ENCODE data around the gene PRSS38.

Gene PRSS38

DNA sequence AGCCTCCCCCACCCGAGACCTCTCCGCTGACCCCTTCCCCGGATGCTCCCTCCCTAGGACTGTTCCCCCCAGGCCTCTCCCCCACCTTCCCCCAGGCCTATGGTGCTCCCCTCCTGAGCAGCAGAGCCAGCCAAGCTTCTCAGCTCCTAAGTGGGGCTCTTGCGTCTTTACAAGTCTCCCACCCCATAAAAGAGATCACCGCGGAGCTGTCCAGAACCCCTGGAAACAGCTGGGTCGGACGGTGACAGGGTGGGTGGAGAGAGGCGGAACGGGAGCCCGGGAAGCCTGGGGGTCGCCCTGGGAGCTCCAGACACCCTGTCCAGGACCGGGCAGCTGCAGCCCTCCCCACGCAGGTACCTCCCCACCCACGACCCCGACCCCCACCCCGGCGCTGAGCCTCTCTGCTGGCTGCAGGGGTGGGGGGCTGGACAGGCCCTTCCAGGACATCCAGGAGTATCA, 71.1 kb downstream of the PRSS38 start:
- DNase-seq (ENCODE audit: low read depth): no peak
- TF ChIP-seq CTCF (IDR thresholded peaks at IDR 0.05; ENCODE audit: low read depth, low read length, missing control alignments): no peak
- H3K4me3 ChIP-seq (ENCODE audit: low read depth, low read length): no peak overlapping the region

GRCh38 chr1:227886993-227887696, 71.7 kb downstream of the PRSS38 start:
- no peak for DNase-seq (ENCODE audit: low read depth)
- TF ChIP-seq CTCF (IDR thresholded peaks at IDR 0.05; ENCODE audit: low read depth, low read length, missing control alignments): no peak
- H3K4me3 ChIP-seq (ENCODE audit: low read depth, low read length): no peak overlapping the region

DNA sequence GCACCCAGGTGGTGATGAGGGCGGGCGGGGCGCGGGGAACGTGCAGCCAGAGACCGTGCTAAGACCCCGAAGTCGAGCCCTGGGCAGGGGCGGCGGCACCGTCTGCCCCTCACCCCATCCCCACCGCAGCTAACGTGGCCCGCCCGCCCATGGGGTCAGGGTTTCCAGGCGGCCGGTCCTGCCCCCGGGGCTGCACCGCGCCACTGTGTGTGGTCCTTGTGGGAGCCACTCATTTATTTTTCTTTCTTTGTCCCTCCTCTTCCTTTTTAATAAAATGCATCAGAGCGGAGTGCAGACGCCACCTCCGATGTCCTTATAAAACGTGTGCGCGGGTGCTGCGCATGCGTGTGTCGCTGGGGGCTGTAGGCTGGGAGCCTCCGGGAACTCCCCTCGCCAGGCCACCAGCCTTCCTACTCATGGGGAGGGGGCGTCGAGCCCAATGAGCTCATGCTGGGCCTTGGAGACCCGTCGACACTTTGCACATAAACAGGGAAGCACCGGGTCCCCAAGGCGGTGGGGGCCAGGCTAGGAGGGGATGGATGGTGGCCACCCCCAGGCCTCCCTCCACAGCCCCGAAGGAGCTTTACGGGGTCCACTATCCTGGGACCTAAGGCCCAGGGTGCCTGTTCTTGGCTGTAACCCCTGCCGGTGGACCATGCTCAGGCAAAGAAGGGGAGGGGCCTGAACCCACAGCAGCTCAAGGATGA, 72.4 kb downstream of the PRSS38 start:
- no peak for TF ChIP-seq CTCF (IDR thresholded peaks at IDR 0.05; ENCODE audit: low read depth, low read length, missing control alignments)
- no peak overlapping the region for H3K4me3 ChIP-seq (ENCODE audit: low read depth, low read length)
- DNase-seq (ENCODE audit: low read depth): no peak

GRCh38 chr1:227888404-227889046, 73.0 kb downstream of the PRSS38 start:
- no peak overlapping the region for H3K4me3 ChIP-seq (ENCODE audit: low read depth, low read length)
- no peak for TF ChIP-seq CTCF (IDR thresholded peaks at IDR 0.05; ENCODE audit: low read depth, low read length, missing control alignments)
- DNase-seq (ENCODE audit: low read depth): no peak

- H3K4me3 ChIP-seq (ENCODE audit: low read depth, low read length): no peak overlapping the region
- no peak for TF ChIP-seq CTCF (IDR thresholded peaks at IDR 0.05; ENCODE audit: low read depth, low read length, missing control alignments)
- DNase-seq (ENCODE audit: low read depth): no peak
These were observed 73.8 kb downstream of the PRSS38 start for GRCh38 chr1:227889047-227889862.

- DNase-seq (ENCODE audit: low read depth): no peak
- no peak overlapping the region for H3K4me3 ChIP-seq (ENCODE audit: low read depth, low read length)
- no peak for TF ChIP-seq CTCF (IDR thresholded peaks at IDR 0.05; ENCODE audit: low read depth, low read length, missing control alignments)
These were observed 74.5 kb downstream of the PRSS38 start for GRCh38 chr1:227889863-227890405.

Measured in GM12864 (cell line).